OCI-LY3 (cell line): ENCODE measurements around the gene HTT.

Experiments used
- H2AFZ ChIP-seq: fragments of 200-600, 300-600 bp; shearing (Covaris generic); 2 replicates; pipeline ENCODE4 v1.6.0; 2014; ENCODE audit warnings: antibody characterized with exemption, low read depth, low read length
- H3K27ac ChIP-seq: fragments of 200-600, 300-600 bp; sonication (generic); 2 replicates; pipeline ENCODE4 v1.5.1; 2014; ENCODE audit warnings: mild to moderate bottlenecking, low read length, moderate library complexity, mixed read lengths
- H3K27me3 ChIP-seq: fragments of 200-600, 300-600 bp; sonication (generic); 2 replicates; pipeline ENCODE4 v1.6.1; 2014; ENCODE audit warnings: low read depth, low read length, mixed read lengths
- H3K36me3 ChIP-seq: fragments of 200-600, 300-600 bp; sonication (generic); replicated peaks from 2 replicates; pipeline ENCODE3; 2014; ENCODE audit warnings: low read depth, low read length, mixed read lengths
- H3K4me1 ChIP-seq: fragments of 300-600, 200-600 bp; sonication (generic); 2 replicates; pipeline ENCODE4 v1.6.1; 2014; ENCODE audit warnings: low read length, mixed read lengths
- H3K4me2 ChIP-seq: fragments of 200-600, 300-600 bp; sonication (generic); 2 replicates; pipeline ENCODE4 v1.6.1; 2014; ENCODE audit warnings: low read length, mixed read lengths
- H3K4me3 ChIP-seq: fragments of 300-600, 200-600 bp; sonication (generic); 2 replicates; pipeline ENCODE4 v1.5.1; 2014; ENCODE audit warnings: antibody characterized with exemption, mild to moderate bottlenecking, low read length, moderate library complexity
- H3K79me2 ChIP-seq: fragments of 300-600, 200-600 bp; shearing (Covaris generic); 2 replicates; pipeline ENCODE4 v1.6.1; 2014; ENCODE audit warnings: mild to moderate bottlenecking, low read length, mixed read lengths
- H3K9ac ChIP-seq: fragments of 300-600, 200-600 bp; shearing (Covaris generic); 2 replicates; pipeline ENCODE4 v1.6.0; 2014; ENCODE audit warnings: mild to moderate bottlenecking, low read length, moderate library complexity
- H3K9me3 ChIP-seq: fragments of 200-600, 300-600 bp; shearing (Covaris generic); 2 replicates; pipeline ENCODE4 v1.6.1; 2014; ENCODE audit warnings: low read length, mixed read lengths; ENCODE audit not compliant: insufficient read depth
- H4K20me1 ChIP-seq: fragments of 200-600, 300-600 bp; sonication (generic); 2 replicates; pipeline ENCODE4 v1.6.1; 2016; ENCODE audit warnings: low read length, mixed read lengths; ENCODE audit not compliant: insufficient read depth
- EZH2phosphoT487 ChIP-seq: fragments of 200-600 bp; shearing (Covaris generic); IDR thresholded peaks from 2 replicates; pipeline ENCODE4 v1.6.1; 2018; ENCODE audit warnings: antibody characterized with exemption, mixed run types, low read depth
- TF ChIP-seq, protein P1 (sequence below): fragments of 200-600, 300-600 bp; sonication (generic); IDR thresholded peaks from 2 replicates; pipeline ENCODE4 v1.5.1; 2014; ENCODE audit warnings: antibody characterized with exemption, low read length, low read depth

Gene HTT

DNA sequence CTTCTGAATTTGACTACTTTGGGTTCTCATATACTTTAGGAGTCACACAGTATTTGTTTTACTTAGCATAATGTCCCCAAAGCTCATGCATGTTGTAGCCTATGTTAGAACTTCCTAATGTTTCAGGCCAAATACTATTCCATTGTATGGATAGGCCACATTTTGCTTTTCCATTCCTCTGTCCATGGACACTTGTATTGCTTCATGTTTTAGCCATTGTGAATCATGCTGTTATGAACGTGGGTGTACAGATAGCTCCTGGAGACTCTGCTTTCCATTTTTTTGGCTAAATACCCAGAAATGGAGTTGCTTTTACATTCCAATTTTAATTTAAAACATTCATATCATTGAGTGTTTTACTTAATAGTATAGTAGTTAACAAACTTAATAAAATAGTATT, 54.5 kb downstream of the HTT start:
- TF ChIP-seq, protein P1, sequence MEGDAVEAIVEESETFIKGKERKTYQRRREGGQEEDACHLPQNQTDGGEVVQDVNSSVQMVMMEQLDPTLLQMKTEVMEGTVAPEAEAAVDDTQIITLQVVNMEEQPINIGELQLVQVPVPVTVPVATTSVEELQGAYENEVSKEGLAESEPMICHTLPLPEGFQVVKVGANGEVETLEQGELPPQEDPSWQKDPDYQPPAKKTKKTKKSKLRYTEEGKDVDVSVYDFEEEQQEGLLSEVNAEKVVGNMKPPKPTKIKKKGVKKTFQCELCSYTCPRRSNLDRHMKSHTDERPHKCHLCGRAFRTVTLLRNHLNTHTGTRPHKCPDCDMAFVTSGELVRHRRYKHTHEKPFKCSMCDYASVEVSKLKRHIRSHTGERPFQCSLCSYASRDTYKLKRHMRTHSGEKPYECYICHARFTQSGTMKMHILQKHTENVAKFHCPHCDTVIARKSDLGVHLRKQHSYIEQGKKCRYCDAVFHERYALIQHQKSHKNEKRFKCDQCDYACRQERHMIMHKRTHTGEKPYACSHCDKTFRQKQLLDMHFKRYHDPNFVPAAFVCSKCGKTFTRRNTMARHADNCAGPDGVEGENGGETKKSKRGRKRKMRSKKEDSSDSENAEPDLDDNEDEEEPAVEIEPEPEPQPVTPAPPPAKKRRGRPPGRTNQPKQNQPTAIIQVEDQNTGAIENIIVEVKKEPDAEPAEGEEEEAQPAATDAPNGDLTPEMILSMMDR, result no peak
- TF ChIP-seq EZH2phosphoT487, result no peak

DNA sequence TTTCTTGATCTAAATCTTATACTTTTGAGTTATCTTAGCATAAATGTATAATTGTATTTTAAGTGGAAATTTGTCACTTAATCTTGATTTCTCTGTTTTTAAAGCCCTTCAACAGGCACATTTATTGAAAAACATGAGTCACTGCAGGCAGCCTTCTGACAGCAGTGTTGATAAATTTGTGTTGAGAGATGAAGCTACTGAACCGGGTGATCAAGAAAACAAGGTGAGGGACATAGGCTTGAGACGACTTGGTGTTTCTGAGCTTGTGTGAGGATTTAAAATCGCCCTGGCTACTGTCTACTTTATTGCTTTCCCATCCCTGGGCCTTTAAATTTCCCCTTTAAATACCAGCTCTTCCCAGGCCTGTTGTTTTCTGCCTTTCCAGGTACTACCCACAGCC, 55.7 kb downstream of the HTT start:
- H3K27me3 ChIP-seq, result no peaks in the 10 kb centered on the region
- H3K36me3 ChIP-seq, result peaks cover 82% of the 10 kb centered on the region
- H3K27ac ChIP-seq, result no peak overlapping the region
- no peak overlapping the region for H3K4me2 ChIP-seq
- H3K9me3 ChIP-seq, result no peaks in the 10 kb centered on the region
- no peak overlapping the region for H3K4me3 ChIP-seq
- TF ChIP-seq EZH2phosphoT487, result no peak
- TF ChIP-seq, protein P1, result no peak
- H3K79me2 ChIP-seq, result no peaks in the 10 kb centered on the region
- H3K4me1 ChIP-seq, result no peaks in the 10 kb centered on the region
- peaks cover 3% of the 10 kb centered on the region; the same call in 1 of the 2 replicates for H4K20me1 ChIP-seq
- H2AFZ ChIP-seq, result no peak overlapping the region
- H3K9ac ChIP-seq, result no peak overlapping the region

More for the DNA sequence above, 54.5 kb downstream of the HTT start:
- Histone ChIP-seq H2AFZ (no peak overlapping the region), H3K27me3 (no peaks in the 10 kb centered on the region), H3K27ac (no peak overlapping the region), H3K9ac (no peak overlapping the region), H3K4me2 (no peak overlapping the region), H3K9me3 (no peaks in the 10 kb centered on the region), H3K79me2 (no peaks in the 10 kb centered on the region), H3K36me3 (peaks cover 76% of the 10 kb centered on the region), H3K4me3 (no peak overlapping the region), H3K4me1 (no peaks in the 10 kb centered on the region), H4K20me1 (peaks cover 3% of the 10 kb centered on the region; the same call in 1 of the 2 replicates)

DNA sequence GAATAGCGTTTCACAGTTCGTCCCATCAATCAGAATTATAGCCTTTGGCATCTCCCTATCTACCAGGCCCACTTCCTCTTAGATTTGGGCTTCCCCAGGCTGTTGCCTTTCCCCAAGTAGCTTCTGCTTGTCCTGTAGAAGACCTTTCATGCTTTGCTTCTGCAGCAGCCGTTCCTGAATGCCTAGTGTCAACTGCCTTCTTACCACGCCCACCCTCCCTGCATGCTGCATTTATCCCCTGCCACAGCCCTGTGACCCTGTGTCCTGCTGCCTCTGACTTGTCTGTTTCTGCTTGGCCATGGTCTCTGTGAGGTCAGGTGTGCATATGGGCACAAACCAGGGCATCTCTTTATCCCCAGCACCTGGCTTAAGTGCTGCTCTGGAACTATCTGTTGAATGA, 56.3 kb downstream of the HTT start:
- Histone ChIP-seq H3K27ac (no peak overlapping the region), H3K79me2 (no peaks in the 10 kb centered on the region), H2AFZ (no peak overlapping the region), H3K9me3 (no peaks in the 10 kb centered on the region), H3K27me3 (no peaks in the 10 kb centered on the region), H3K4me3 (no peak overlapping the region), H3K36me3 (peaks cover 83% of the 10 kb centered on the region), H3K4me1 (no peaks in the 10 kb centered on the region), H3K4me2 (no peak overlapping the region), H3K9ac (no peak overlapping the region), H4K20me1 (peaks cover 3% of the 10 kb centered on the region; the same call in 1 of the 2 replicates)
- TF ChIP-seq, protein P1, result no peak
- no peak for TF ChIP-seq EZH2phosphoT487

DNA sequence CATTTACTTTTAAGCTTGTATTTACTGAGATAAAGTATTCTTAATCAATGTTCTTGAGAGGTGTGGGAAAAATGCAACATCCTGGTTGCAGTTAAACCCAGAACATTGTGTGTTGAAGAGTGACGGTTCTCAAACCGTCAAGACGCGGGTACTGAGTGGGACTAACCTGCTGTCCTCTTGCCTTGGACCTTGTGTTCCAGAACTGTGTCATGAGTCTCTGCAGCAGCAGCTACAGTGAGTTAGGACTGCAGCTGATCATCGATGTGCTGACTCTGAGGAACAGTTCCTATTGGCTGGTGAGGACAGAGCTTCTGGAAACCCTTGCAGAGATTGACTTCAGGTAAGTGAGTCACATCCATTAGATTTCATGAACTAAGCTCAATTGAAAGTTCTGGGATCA, 59.7 kb downstream of the HTT start:
- Histone ChIP-seq H3K79me2 (no peaks in the 10 kb centered on the region), H3K4me2 (no peak overlapping the region), H3K27ac (no peak overlapping the region), H3K27me3 (no peaks in the 10 kb centered on the region), H3K36me3 (peaks cover 71% of the 10 kb centered on the region), H3K9me3 (no peaks in the 10 kb centered on the region), H2AFZ (no peak overlapping the region), H4K20me1 (peaks cover 3% of the 10 kb centered on the region; the same call in 1 of the 2 replicates), H3K4me1 (no peaks in the 10 kb centered on the region), H3K9ac (no peak overlapping the region), H3K4me3 (no peak overlapping the region)
- TF ChIP-seq, protein P1, result no peak
- no peak for TF ChIP-seq EZH2phosphoT487
